NCI-H82 treated with DMSO at 0.1 percent for 48 hours (cell line): ENCODE data around the gene BEND3.
"Not testable (repeated sequence)": the region's sequence is repeated elsewhere in the genome, so short reads cannot be mapped to it uniquely, and the experiment has no call there.

Experiments
- DNase-seq: peaks from one replicate; lab custom pipeline; 2025; ENCODE audit not compliant: unreplicated experiment; lab: John Stamatoyannopoulos, UW

BEND3 gene

GRCh38 chr6:107114926-107115694 is at the start of gene BEND3:
Gene BEND3, minus strand, starts transcription at chr6:107115515. Its CDS starts 16,230 bp downstream, at chr6:107099285.
- DNase-seq = no peak

- DNase-seq = not testable (repeated sequence)
Observed at GRCh38 chr6:107164299-107164698, 49.0 kb upstream of the BEND3 start.

GRCh38 chr6:107161521-107161920 is 46.2 kb upstream of the BEND3 start:
- DNase-seq = no peak

GRCh38 chr6:107156617-107157016 is 41.3 kb upstream of the BEND3 start:
- no peak for DNase-seq

- DNase-seq = no peak
Observed at GRCh38 chr6:107154801-107155160, 39.5 kb upstream of the BEND3 start.

GRCh38 chr6:107154131-107154800 is 39.0 kb upstream of the BEND3 start:
- DNase-seq = no peak

GRCh38 chr6:107152638-107153430 is 37.5 kb upstream of the BEND3 start:
- DNase-seq = no peak

GRCh38 chr6:107144666-107145065 is 29.4 kb upstream of the BEND3 start:
- DNase-seq = no peak

- DNase-seq = no peak
Observed at GRCh38 chr6:107144014-107144413, 28.7 kb upstream of the BEND3 start.

- no peak for DNase-seq
Observed at GRCh38 chr6:107140581-107140980, 25.3 kb upstream of the BEND3 start.

GRCh38 chr6:107136324-107136723 is 21.0 kb upstream of the BEND3 start:
- not testable (repeated sequence) for DNase-seq

GRCh38 chr6:107135048-107135680 is 19.8 kb upstream of the BEND3 start:
- DNase-seq = not testable (repeated sequence)

GRCh38 chr6:107132330-107132954 is 17.1 kb upstream of the BEND3 start:
- no peak for DNase-seq

GRCh38 chr6:107129370-107129925 is 14.1 kb upstream of the BEND3 start:
- no peak for DNase-seq

GRCh38 chr6:107128577-107128976 is 13.3 kb upstream of the BEND3 start:
- DNase-seq = no peak

GRCh38 chr6:107128175-107128574 is 12.9 kb upstream of the BEND3 start:
- no peak for DNase-seq

GRCh38 chr6:107125771-107126170 is 10.5 kb upstream of the BEND3 start:
- no peak for DNase-seq

- DNase-seq = no peak
Observed at GRCh38 chr6:107124934-107125348, 9.6 kb upstream of the BEND3 start.

- no peak for DNase-seq
Observed at GRCh38 chr6:107123501-107123900, 8.2 kb upstream of the BEND3 start.

GRCh38 chr6:107122748-107123147 is 7.4 kb upstream of the BEND3 start:
- DNase-seq = no peak
